HG03196 (cell line): ENCODE results near the gene LYPLAL1.
"Not testable (repeated sequence)": the region's sequence is repeated elsewhere in the genome, so short reads cannot be mapped to it uniquely, and the experiment has no call there.

Source experiments
- ATAC-seq: cut with Tn5 transposase; IDR thresholded peaks from one replicate; pipeline ENCODE4 v1.9.1; 2021; ENCODE audit not compliant: unreplicated experiment

LYPLAL1 gene

GRCh38 chr1:219161371-219161770 is 12.3 kb upstream of the LYPLAL1 start:
- no peak for ATAC-seq

DNA sequence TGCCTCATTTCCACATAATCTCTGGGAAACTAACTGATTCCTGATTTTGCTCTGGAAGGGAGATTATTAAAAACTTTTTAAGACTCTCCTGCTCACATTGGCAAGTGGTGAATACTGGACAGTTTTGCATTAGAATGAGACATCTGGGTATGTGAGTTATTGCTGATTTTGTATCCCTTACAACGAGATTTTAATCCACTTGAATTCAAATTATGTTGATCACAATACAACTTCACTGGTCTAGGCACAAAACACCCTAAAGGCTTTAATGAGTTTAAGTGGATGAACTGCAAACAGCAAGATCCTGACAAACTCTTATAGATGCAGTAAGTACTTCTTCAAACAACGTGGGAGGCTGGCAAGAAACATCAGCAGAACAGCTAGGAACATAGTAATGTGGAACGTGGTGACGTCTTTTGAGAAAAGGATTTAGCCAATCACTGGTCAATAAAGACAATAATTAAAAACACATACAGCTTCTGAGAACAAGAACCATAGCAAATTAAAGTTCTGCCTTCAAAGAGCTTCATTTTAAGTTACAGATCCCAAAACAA is 10.2 kb upstream of the LYPLAL1 start:
- no peak for ATAC-seq

- ATAC-seq, result no peak
These were observed 2.3 kb upstream of the LYPLAL1 start for GRCh38 chr1:219171192-219171935.

DNA sequence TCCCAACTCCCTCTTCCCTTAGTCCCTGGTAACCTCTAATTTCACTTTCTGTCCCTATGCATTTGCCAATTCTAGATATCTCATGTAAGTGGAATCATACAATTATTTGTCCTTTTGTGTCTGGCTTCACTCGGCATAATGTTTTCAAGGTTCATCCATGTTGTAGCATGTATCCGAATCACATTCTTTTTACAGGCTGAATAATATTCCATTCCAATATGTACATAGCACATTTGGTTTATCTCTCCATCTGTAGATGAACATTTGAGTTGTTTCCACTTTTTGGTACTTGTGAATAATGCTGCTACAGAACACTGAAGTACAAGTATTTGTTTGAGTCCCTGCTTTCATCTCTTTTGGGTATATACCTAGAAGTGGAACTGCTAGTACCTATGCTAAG is 857 bp upstream of the LYPLAL1 start:
- no peak for ATAC-seq

GRCh38 chr1:219173434-219173757 is 282 bp upstream of the LYPLAL1 start:
- ATAC-seq, result peak; percentile 2

- ATAC-seq, result peak; percentile 30
These were observed 958 bp downstream of the LYPLAL1 start for GRCh38 chr1:219174460-219175211.

DNA sequence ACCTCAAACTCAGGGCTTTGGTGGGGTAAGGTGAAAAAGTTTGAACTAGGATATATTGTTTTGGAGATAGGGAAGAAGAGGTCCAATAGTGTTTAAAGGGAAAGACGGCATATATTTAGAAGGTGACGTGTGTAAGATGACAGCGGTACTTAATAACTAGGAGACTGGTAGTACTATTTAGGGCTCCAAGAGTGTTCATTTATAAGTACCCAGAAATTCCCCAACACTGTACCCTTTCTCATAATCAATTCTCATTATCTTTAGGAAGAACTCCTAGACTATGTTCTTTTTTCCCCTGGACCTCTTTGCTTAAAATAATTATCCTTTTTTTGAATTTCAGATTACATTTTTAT is 1.5 kb downstream of the LYPLAL1 start:
- ATAC-seq, result no peak

- ATAC-seq, result no peak
These were observed 2.5 kb downstream of the LYPLAL1 start for GRCh38 chr1:219176168-219176567.

DNA sequence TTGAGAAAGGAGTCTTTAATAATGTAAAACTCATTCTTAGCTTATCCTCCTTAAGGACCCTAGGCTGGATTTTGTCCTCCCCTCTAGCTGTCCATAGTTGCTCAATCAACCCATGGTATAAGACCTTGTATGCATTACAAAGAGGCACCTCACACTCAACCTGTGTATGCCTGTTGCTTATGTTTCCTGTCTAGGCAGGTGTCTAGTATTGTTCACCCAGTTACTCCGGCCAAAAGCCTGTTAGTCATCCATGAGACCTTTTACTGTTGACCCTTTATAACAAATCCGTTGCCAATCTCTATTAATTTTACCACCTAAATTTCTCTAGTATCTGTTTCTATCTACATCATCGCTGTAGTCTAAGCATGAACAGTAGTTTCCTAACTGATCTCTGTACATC is 3.7 kb downstream of the LYPLAL1 start:
- ATAC-seq, result peak; percentile 35

- no peak for ATAC-seq
These were observed 4.3 kb downstream of the LYPLAL1 start for GRCh38 chr1:219177940-219178339.

DNA sequence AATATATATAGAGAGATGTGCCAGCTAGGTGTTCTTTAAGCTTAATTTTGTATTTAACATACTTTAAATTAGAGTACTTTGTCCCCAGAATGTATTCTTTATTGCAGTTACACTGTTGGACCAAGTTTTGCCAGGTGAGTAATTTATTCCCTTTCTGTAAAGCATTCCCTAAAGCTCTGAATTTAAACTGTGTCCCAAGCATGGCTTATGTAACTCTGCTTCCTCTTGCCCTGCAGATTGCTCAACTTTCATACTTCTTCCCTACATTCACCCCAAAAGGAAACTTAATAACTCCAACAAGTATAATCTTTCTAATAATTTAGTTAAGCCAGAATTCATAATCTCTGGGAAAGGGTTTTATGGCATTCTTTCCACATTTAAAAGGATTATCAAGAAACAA is 5.6 kb downstream of the LYPLAL1 start:
- no peak for ATAC-seq

DNA sequence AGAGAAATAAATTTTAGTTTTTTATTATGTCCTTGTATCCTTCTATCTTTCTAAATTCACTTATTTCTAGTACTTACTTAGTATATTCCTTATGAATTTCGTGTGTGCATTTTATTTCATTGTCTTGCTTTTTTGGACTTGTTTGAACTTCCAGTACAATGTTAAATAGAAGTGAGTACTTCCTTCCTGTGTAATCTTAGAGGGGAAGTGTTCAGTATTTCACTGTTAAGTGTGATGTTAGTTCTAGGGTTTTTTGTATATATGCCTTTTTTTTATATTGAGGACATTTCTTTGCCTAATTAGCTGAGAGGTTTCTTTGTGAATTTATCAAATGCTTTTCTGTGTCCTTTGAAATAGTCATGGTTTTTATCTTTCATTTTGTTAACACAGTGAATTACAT is 10.7 kb downstream of the LYPLAL1 start:
- ATAC-seq, result no peak

DNA sequence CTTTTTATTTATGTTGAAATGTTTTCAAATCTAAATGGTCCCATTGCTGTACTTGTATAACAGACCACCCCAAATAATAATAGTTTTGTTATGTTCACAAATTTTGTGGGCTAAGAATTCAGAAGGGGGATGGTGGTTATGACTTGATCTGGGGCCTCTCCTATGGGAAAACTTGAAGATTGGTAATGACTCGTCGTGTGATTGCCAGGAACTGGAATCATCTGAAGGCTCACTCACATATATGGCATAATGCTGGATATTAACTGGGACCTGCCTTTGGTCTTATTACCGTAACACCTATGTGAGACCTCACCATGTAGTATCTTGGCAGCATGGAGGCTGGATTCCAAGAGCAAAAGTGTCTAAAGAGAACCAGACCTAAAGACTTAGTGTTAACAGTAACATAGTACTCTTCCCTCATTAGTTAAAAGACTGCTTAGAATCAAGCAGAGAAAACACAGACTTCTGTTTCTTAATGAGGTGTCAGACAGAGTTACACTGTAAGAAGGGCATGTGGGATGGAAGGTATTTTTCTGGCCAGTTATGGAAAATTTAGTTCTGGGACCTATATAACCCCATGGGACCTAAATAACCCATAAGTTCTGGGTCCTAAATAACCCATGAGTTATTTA is 11.9 kb downstream of the LYPLAL1 start:
- no peak for ATAC-seq

DNA sequence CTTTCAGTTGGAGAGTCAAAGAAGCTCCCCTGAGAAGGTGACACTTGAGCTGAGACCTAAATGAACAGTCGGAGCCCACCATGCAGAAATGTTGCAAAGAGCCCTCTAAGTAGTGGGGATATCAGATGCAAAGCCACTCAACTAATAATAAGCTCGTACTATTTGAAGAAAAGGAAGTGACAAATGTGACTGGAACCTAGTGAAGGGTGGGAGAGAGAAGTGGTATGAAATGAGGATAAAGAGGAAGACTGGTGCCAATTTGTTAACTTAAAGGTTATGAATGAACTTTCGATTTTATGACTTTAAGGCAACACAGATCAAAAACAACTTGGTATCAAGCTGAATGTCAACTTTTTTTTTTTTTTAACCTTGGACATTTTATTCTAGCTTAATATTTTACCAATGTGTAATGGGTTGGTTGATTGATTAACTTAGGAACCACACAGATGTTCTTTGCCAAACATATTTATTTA is 14.7 kb downstream of the LYPLAL1 start:
- peak; percentile 54 for ATAC-seq

DNA sequence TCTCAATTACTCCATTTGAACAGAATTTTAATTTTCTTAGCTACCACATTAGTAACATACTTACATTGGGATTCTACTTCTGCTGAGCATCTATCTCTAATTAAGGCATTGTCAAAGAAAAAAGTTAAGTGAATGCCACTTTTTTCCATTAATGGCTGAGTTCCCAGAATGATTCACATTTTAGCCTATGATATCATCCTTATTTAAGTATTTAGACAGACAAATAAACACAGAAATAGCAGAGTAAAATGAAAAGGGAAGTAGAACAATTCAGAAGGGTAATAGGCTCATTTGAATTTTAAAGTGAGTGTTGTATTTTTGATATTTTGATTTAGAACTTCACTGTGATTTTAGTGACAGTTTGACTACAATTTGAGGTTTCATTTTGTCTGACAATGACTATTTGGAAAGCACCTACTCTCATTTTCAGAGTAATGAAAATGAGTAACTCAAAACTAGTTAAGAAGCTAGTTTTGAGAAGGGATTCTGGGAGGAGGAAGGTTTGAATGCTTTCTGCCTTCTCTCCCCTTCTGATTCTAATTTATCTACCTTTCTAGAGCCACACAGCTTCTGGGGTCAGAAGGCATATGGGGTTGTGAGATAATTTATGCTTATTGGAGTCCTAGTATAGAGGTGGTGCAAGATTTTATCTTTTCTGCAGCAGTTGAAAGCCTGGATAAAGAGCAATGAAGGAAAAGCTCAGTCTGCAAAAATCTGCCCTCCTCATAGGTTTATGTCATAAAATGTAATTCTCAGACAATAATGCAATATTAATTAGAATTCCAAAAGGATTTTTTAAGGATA is 15.5 kb downstream of the LYPLAL1 start:
- peak; percentile 71 for ATAC-seq

DNA sequence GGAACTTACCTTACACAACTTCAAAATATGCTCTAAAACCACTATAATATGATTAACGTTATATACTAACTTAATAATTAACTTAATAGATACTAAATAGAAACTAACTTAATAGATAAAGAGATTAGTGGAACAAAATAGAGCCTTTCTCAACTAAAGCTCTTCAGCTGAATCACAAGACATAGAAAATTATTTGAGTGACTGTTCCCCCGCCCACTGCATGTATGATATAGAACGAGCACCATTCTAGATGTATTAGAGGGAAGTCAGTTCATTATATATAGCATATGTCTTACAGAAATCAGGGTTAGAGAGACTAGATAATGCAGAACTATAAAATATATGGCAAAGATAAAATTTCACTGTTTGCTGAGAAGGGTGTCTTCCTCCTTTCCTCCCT is 16.3 kb downstream of the LYPLAL1 start:
- no peak for ATAC-seq

- ATAC-seq, result no peak
These were observed 16.9 kb downstream of the LYPLAL1 start for GRCh38 chr1:219190605-219191004.

GRCh38 chr1:219195833-219196232 is 22.2 kb downstream of the LYPLAL1 start:
- not testable (repeated sequence) for ATAC-seq

- no peak for ATAC-seq
These were observed 28.0 kb downstream of the LYPLAL1 start for GRCh38 chr1:219201656-219202055.

- ATAC-seq, result no peak
These were observed 28.9 kb downstream of the LYPLAL1 start for GRCh38 chr1:219202567-219202966.

- ATAC-seq, result no peak
These were observed 32.7 kb downstream of the LYPLAL1 start for GRCh38 chr1:219206350-219206749.
